GM23338 (cell line): ENCODE results near the gene KREMEN2. TPM values are rescaled to one million over a fixed set of nuclear protein-coding genes. Genes with fewer than 3 reads are reported as not detected.

Source experiments
- ATAC-seq: fragments of 200-7000 bp; cut with Tn5 transposase; 3 replicates; pipeline ENCODE4 v1.9.1; 2020
- DNase-seq: peaks from one replicate; pipeline ENCODE4 v3.0.0-alpha.2; 2015; ENCODE audit warnings: low spot score
- H2AFZ ChIP-seq: fragments of 200-600 bp; sonication (generic); 2 replicates; pipeline ENCODE4 v1.8.0; 2016; ENCODE audit warnings: antibody characterized with exemption, mild to moderate bottlenecking, moderate library complexity
- H3F3A ChIP-seq: fragments of 200-600 bp; sonication (generic); replicated peaks from 2 replicates; pipeline ENCODE4 v1.8.0; 2017; ENCODE audit warnings: antibody characterized with exemption, mixed run types, low read depth
- H3K27ac ChIP-seq: fragments of 200-600 bp; sonication (generic); 2 replicates; pipeline ENCODE4 v1.6.1; 2016; ENCODE audit warnings: low read depth
- H3K27me3 ChIP-seq: fragments of 200-600 bp; sonication (generic); 2 replicates; pipeline ENCODE4 v1.8.0; 2016; ENCODE audit warnings: mild to moderate bottlenecking, mixed run types, moderate library complexity; ENCODE audit not compliant: insufficient read depth
- H3K36me3 ChIP-seq: fragments of 200-600 bp; sonication (generic); 2 replicates; pipeline ENCODE4 v1.8.0; 2016; ENCODE audit warnings: mild to moderate bottlenecking; ENCODE audit not compliant: insufficient read depth
- H3K4me1 ChIP-seq: fragments of 200-600 bp; sonication (generic); 2 replicates; pipeline ENCODE4 v1.8.0; 2016; ENCODE audit warnings: mild to moderate bottlenecking, moderate library complexity; ENCODE audit not compliant: insufficient read depth
- H3K4me2 ChIP-seq: fragments of 200-600 bp; sonication (generic); 2 replicates; pipeline ENCODE4 v1.7.1; 2017; ENCODE audit warnings: mixed run types
- H3K4me3 ChIP-seq: fragments of 200-600 bp; sonication (generic); 2 replicates; pipeline ENCODE4 v1.6.1; 2016; ENCODE audit warnings: mixed run types
- H3K79me2 ChIP-seq: fragments of 200-600 bp; sonication (generic); replicated peaks from 2 replicates; pipeline ENCODE4 v1.8.0; 2017; ENCODE audit warnings: mild to moderate bottlenecking; ENCODE audit not compliant: insufficient read depth
- H3K9me2 ChIP-seq: fragments of 200-600 bp; sonication (generic); 2 replicates; pipeline ENCODE4 v1.8.0; 2017; ENCODE audit not compliant: insufficient read depth
- H4K20me1 ChIP-seq: fragments of 200-600 bp; sonication (generic); replicated peaks from 2 replicates; pipeline ENCODE4 v1.8.0; 2017; ENCODE audit warnings: mild to moderate bottlenecking; ENCODE audit not compliant: insufficient read depth
- H3K27ac Mint-ChIP-seq: 2 replicates; pipeline ENCODE4 v1.8.0; 2020; ENCODE audit warnings: inconsistent platforms, mild to moderate bottlenecking, moderate library complexity, mixed read lengths
- H3K27me3 Mint-ChIP-seq: 3 replicates; pipeline ENCODE4 v1.8.0; 2022; ENCODE audit warnings: low read depth, mild to moderate bottlenecking, moderate library complexity, mixed read lengths, inconsistent platforms; ENCODE audit not compliant: insufficient read depth, poor library complexity
- H3K36me3 Mint-ChIP-seq: 3 replicates; pipeline ENCODE4 v1.8.0; 2021; ENCODE audit warnings: low read depth, mild to moderate bottlenecking, inconsistent platforms, moderate library complexity, mixed read lengths
- H3K4me1 Mint-ChIP-seq: 3 replicates; pipeline ENCODE4 v1.8.0; 2020; ENCODE audit warnings: mild to moderate bottlenecking, inconsistent platforms, mixed read lengths
- H3K4me3 Mint-ChIP-seq: 3 replicates; pipeline ENCODE4 v1.8.0; 2021; ENCODE audit warnings: moderate library complexity, mild to moderate bottlenecking, inconsistent platforms, mixed read lengths
- H3K9me3 Mint-ChIP-seq: 3 replicates; pipeline ENCODE4 v1.8.0; 2020; ENCODE audit warnings: moderate library complexity, mild to moderate bottlenecking, inconsistent platforms, mixed read lengths
- CREB1 ChIP-seq: fragments of 250-450 bp; sonication (Bioruptor Pico); IDR thresholded peaks from 2 replicates; pipeline ENCODE4 v1.5.0; 2020; ENCODE audit warnings: low read depth, mild to moderate bottlenecking, moderate library complexity
- CTCF ChIP-seq, 2 experiments: fragments of 200-600 bp in 1 of 2; sonication (generic) in 1 of 2; conservative IDR thresholded peaks; 2 replicates each; pipeline versions ENCODE4 v1.5.1 to v1.6.1; 2016 to 2017; ENCODE audit warnings: antibody characterized with exemption in 2 of 2, low read depth in 2 of 2, mild to moderate bottlenecking in 2 of 2, moderate library complexity in 1 of 2
- EZH2 ChIP-seq: fragments of 200-600 bp; sonication (generic); IDR thresholded peaks from one replicate; pipeline ENCODE4 v1.8.0; 2017; ENCODE audit warnings: antibody characterized with exemption, mild to moderate bottlenecking, low read depth; ENCODE audit not compliant: unreplicated experiment
- EZH2phosphoT487 ChIP-seq: fragments of 200-600 bp; sonication (generic); IDR thresholded peaks from one replicate; pipeline ENCODE4 v1.8.1; 2018; ENCODE audit warnings: antibody characterized with exemption; ENCODE audit not compliant: unreplicated experiment
- JUNB ChIP-seq: IDR thresholded peaks from one replicate; pipeline ENCODE4 v1.6.1; 2016; ENCODE audit warnings: antibody characterized with exemption; ENCODE audit not compliant: unreplicated experiment
- NANOG ChIP-seq: IDR thresholded peaks from 2 replicates; pipeline ENCODE4 v1.6.1; 2016; ENCODE audit warnings: antibody characterized with exemption, borderline replicate concordance
- POLR2AphosphoS5 ChIP-seq: IDR thresholded peaks from 2 replicates; pipeline ENCODE4 v1.6.1; 2016; ENCODE audit warnings: antibody characterized with exemption, low read depth
- STAT1 ChIP-seq: IDR thresholded peaks from one replicate; pipeline ENCODE4 v1.6.1; 2016; ENCODE audit warnings: antibody characterized with exemption; ENCODE audit not compliant: unreplicated experiment
- ZNF114 ChIP-seq: fragments of 250-450 bp; sonication (Bioruptor Pico); IDR thresholded peaks from 2 replicates; pipeline ENCODE4 v1.5.0; 2020; ENCODE audit warnings: mild to moderate bottlenecking, moderate library complexity
- polyA plus RNA-seq: library from polyadenylated mRNA; unstranded; fragments of >200 nt; fragmentation: Nextera tagmentation; extraction: Ambion mirVana; gene quantifications from 2 replicates; pipeline ENCODE4 v1.2.1, GENCODE V29; 2016
- total RNA-seq: library from RNA; depleted of rRNA; stranded (reverse); fragments of >200 nt; shearing (Covaris generic); gene quantifications from 2 replicates; pipeline ENCODE4 v1.2.3, GENCODE V29; 2014
- TF ChIP-seq, protein P1 (sequence below): IDR thresholded peaks from one replicate; pipeline ENCODE4 v1.6.1; 2018; ENCODE audit warnings: antibody characterized with exemption; ENCODE audit not compliant: unreplicated experiment
- TF ChIP-seq, protein P2 (sequence below): IDR thresholded peaks from 2 replicates; pipeline ENCODE4 v1.6.1; 2016; ENCODE audit warnings: antibody characterized with exemption

Gene KREMEN2
- total and polyA plus RNA-seq, 2 experiments from 2014 or later, result 4.9 to 16.1 TPM

- Histone ChIP-seq H3K27ac (no peak overlapping the region), H3K79me2 (no peaks in the 10 kb centered on the region), H3K27me3 (no peaks in the 10 kb centered on the region), H3K9me2 (no peaks in the 10 kb centered on the region), H3F3A (0 out of 2 replicates have a peak, but pooled peaks cover 4% of the 10 kb centered on the region), H3K36me3 (no peaks in the 10 kb centered on the region), H3K4me1 (peaks cover 2% of the 10 kb centered on the region; the same call in 1 of the 2 replicates), H2AFZ (no peak overlapping the region), H3K4me2 (no peak overlapping the region), H3K4me3 (no peak overlapping the region), H4K20me1 (no peaks in the 10 kb centered on the region)
- no peak overlapping the region for H3K4me3 Mint-ChIP-seq
- DNase-seq (no peak), ATAC-seq (no peak)
- H3K27ac Mint-ChIP-seq, result no peak overlapping the region
- H3K27me3 Mint-ChIP-seq, result peaks cover 9% of the 10 kb centered on the region
- H3K36me3 Mint-ChIP-seq, result peaks cover 10% of the 10 kb centered on the region; the same call in 1 of the 3 replicates
- H3K4me1 Mint-ChIP-seq, result peaks cover 8% of the 10 kb centered on the region
- H3K9me3 Mint-ChIP-seq, result no peaks in the 10 kb centered on the region; the same call in 2 of the 3 replicates
- TF ChIP-seq STAT1, result no peak
- TF ChIP-seq CTCF (conservative IDR thresholded peaks at IDR 0.05; ENCODE audit: low read depth in 2 of 2), result no peak
- no peak for TF ChIP-seq JUNB
- TF ChIP-seq, protein P1, sequence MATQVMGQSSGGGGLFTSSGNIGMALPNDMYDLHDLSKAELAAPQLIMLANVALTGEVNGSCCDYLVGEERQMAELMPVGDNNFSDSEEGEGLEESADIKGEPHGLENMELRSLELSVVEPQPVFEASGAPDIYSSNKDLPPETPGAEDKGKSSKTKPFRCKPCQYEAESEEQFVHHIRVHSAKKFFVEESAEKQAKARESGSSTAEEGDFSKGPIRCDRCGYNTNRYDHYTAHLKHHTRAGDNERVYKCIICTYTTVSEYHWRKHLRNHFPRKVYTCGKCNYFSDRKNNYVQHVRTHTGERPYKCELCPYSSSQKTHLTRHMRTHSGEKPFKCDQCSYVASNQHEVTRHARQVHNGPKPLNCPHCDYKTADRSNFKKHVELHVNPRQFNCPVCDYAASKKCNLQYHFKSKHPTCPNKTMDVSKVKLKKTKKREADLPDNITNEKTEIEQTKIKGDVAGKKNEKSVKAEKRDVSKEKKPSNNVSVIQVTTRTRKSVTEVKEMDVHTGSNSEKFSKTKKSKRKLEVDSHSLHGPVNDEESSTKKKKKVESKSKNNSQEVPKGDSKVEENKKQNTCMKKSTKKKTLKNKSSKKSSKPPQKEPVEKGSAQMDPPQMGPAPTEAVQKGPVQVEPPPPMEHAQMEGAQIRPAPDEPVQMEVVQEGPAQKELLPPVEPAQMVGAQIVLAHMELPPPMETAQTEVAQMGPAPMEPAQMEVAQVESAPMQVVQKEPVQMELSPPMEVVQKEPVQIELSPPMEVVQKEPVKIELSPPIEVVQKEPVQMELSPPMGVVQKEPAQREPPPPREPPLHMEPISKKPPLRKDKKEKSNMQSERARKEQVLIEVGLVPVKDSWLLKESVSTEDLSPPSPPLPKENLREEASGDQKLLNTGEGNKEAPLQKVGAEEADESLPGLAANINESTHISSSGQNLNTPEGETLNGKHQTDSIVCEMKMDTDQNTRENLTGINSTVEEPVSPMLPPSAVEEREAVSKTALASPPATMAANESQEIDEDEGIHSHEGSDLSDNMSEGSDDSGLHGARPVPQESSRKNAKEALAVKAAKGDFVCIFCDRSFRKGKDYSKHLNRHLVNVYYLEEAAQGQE, result no peak
- TF ChIP-seq, protein P2, sequence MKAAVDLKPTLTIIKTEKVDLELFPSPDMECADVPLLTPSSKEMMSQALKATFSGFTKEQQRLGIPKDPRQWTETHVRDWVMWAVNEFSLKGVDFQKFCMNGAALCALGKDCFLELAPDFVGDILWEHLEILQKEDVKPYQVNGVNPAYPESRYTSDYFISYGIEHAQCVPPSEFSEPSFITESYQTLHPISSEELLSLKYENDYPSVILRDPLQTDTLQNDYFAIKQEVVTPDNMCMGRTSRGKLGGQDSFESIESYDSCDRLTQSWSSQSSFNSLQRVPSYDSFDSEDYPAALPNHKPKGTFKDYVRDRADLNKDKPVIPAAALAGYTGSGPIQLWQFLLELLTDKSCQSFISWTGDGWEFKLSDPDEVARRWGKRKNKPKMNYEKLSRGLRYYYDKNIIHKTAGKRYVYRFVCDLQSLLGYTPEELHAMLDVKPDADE, result no peak
- TF ChIP-seq NANOG, result no peak
- TF ChIP-seq POLR2AphosphoS5, result no peak
- TF ChIP-seq EZH2, result no peak
- no peak for TF ChIP-seq CREB1
Measured at GRCh38 chr16:2950353-2950724, 13.7 kb upstream of the KREMEN2 start.

- Histone ChIP-seq H3K36me3 (no peaks in the 10 kb centered on the region), H3K9me2 (no peaks in the 10 kb centered on the region), H3K4me1 (peaks cover 5% of the 10 kb centered on the region; the same call in 1 of the 2 replicates), H3K4me3 (no peak overlapping the region), H3K27ac (no peak overlapping the region), H3K27me3 (no peaks in the 10 kb centered on the region), H3K79me2 (no peaks in the 10 kb centered on the region), H3K4me2 (no peak overlapping the region), H2AFZ (no peak overlapping the region), H3F3A (0 out of 2 replicates have a peak, but pooled peaks cover 4% of the 10 kb centered on the region), H4K20me1 (no peaks in the 10 kb centered on the region)
- ATAC-seq (no peak), DNase-seq (no peak)
- H3K27ac Mint-ChIP-seq, result no peak overlapping the region
- peaks cover 10% of the 10 kb centered on the region; the same call in 1 of the 3 replicates for H3K36me3 Mint-ChIP-seq
- H3K4me1 Mint-ChIP-seq, result peaks cover 9% of the 10 kb centered on the region
- no peak overlapping the region for H3K4me3 Mint-ChIP-seq
- no peaks in the 10 kb centered on the region; the same call in 2 of the 3 replicates for H3K9me3 Mint-ChIP-seq
- H3K27me3 Mint-ChIP-seq, result peaks cover 10% of the 10 kb centered on the region
- no peak for TF ChIP-seq POLR2AphosphoS5
- no peak for TF ChIP-seq NANOG
- no peak for TF ChIP-seq EZH2phosphoT487
- no peak for TF ChIP-seq EZH2
- no peak for TF ChIP-seq CREB1
- TF ChIP-seq STAT1, result no peak
- TF ChIP-seq ZNF114 (CRISPR knock-in tag), result no peak
- TF ChIP-seq, protein P1, result no peak
- TF ChIP-seq CTCF (conservative IDR thresholded peaks at IDR 0.05; ENCODE audit: low read depth in 2 of 2), result no peak
Measured at GRCh38 chr16:2950773-2951172, 13.3 kb upstream of the KREMEN2 start.
